Astrocyte of the spinal cord (primary cell): ENCODE measurements around the gene SELENOO.

ENCODE experiments used
- DNase-seq: peaks from one replicate; pipeline ENCODE4 v3.0.0; 2011; ENCODE audit warnings: low read depth, low spot score
- H3K4me3 ChIP-seq: 2 replicates; pipeline ENCODE4 v1.5.1; 2011; ENCODE audit warnings: low read depth, mild to moderate bottlenecking, low read length, moderate library complexity
- in situ Hi-C: cut with HindIII; loops from 2 replicates; pipeline ENCODE4 v1.10.0; 2017; ENCODE audit warnings: low sequenced_read_pairs
- TF ChIP-seq, protein P1 (sequence below): IDR thresholded peaks from 2 replicates; pipeline ENCODE4 v1.5.1; 2012; ENCODE audit warnings: low read depth, mild to moderate bottlenecking, low read length, inconsistent platforms

The SELENOO gene

DNA sequence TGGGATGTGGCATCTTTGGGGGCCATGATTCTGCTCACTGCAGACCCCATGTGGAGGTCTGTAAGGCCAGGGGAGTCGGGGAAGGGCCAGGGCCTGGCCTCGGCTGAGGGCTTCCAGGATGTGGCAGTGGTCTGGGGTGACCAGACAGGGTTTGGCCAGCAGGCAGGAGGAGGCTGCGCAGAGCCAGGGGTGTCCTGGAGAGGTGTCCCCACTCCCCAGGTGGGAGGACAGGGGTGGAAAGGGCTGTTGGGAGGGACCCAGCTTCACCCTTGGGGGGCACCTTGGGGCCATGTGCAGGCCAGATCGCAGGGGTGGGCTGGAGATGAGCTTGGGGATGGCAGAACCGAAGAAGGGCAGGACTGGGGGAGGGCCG is 26.8 kb upstream of the SELENOO start:
- in situ Hi-C loops: no loop called here
- DNase-seq: no peak
- H3K4me3 ChIP-seq: no peak overlapping the region
- TF ChIP-seq, protein P1, sequence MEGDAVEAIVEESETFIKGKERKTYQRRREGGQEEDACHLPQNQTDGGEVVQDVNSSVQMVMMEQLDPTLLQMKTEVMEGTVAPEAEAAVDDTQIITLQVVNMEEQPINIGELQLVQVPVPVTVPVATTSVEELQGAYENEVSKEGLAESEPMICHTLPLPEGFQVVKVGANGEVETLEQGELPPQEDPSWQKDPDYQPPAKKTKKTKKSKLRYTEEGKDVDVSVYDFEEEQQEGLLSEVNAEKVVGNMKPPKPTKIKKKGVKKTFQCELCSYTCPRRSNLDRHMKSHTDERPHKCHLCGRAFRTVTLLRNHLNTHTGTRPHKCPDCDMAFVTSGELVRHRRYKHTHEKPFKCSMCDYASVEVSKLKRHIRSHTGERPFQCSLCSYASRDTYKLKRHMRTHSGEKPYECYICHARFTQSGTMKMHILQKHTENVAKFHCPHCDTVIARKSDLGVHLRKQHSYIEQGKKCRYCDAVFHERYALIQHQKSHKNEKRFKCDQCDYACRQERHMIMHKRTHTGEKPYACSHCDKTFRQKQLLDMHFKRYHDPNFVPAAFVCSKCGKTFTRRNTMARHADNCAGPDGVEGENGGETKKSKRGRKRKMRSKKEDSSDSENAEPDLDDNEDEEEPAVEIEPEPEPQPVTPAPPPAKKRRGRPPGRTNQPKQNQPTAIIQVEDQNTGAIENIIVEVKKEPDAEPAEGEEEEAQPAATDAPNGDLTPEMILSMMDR: no peak

DNA sequence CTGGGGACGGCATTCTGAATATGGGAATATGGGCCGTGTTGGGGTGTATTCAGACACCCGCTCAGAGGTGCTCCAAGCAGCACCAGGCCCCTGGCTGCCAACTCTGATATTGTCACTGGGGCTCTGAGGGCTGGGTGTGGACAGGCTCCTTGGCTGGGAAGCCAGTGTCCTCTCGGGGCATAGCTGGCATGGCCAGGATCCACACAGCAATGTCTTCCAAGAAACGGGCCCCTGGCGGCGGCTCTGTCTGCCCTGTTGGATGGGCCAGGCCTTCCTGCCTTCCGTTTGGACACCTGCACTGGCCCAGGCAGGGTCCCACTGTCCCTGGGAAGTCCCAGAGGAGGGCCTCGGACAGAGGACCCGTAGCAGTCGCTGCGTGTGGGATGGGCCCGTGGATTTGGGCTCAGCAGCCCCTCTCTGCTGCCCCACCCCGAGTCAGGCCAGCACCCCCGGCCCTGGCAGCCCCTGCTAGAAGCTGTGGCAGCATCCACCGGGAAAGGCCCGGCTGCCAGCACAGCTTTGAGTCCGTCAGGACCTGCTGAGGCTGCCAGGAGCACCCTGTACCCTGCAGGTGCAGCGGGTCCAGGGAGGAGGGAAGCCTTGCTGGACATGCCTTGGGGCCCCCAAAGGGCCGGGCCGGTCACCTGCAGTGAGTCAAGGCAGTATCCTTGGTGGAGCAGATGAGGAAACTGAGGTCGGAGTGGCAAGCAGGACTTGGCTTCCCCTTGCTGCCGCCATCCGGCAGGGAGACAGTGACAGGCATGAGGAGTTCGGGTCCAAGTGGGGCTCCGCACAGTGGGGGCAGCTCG is 26.2 kb upstream of the SELENOO start:
- TF ChIP-seq, protein P1: no peak
- in situ Hi-C loops: no loop called here
- no peak overlapping the region for H3K4me3 ChIP-seq
- no peak for DNase-seq

DNA sequence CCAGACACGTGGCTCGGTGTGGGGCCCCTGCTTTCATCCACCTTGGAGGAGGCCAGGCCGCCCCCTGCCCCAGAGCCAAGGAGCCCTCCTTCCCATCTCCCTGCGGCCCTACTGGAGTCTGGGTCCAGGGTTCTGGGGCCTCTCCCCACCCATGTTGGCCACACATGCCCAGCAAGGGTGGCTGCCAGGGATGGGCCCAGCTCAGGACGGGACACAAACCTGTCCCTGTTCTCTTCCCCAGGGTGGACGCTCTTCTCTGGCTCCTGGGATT is 25.7 kb upstream of the SELENOO start:
- TF ChIP-seq, protein P1: no peak
- no peak for DNase-seq
- in situ Hi-C loops: no loop called here
- no peak overlapping the region for H3K4me3 ChIP-seq

DNA sequence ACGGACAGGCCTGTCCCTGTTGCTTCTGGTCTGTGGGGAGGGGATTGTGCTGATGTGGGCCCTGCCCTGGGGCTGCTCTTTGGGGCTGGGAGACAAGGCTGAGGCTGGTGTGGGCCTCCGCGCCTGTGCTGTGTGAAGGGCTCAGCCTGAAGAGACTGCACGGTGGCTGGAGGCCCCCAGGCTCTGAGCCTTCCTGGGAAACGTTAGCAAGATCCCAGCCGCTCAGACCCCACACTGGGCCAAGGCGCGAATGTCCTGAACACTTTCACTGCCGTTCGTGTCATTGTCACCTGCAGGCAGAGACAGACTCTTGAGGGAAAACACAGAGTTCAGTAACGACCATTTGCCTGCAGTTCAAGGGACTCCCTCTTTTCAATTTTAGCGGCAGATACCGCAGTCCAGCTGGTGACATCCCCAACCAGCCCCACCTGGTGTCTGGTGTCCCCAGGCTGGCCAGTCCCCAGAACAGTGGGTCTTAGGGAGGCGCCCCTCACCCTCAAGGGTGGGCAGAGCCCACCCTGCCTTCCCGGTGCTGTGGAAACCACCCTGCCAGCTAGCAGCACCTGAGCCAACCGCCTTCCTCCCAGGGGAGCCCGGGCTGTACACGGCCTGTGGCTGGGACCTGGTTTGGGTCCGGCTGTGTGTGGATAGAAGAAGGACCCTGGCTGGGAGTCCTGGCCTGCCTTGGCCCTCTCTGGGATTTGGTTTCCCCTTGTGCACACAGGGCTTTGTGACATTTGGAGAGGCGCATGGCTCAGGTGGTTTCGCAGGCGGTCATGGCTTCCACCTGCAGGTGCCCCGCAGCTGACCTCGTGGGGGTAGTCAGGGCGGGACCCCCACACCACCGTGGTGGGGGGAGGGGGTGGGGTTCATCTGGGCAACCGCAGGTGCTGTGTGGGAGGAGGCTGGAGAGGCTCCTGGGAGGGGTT is 24.6 kb upstream of the SELENOO start:
- in situ Hi-C loops: no loop called here
- H3K4me3 ChIP-seq: no peak overlapping the region
- DNase-seq: no peak
- TF ChIP-seq, protein P1: no peak

DNA sequence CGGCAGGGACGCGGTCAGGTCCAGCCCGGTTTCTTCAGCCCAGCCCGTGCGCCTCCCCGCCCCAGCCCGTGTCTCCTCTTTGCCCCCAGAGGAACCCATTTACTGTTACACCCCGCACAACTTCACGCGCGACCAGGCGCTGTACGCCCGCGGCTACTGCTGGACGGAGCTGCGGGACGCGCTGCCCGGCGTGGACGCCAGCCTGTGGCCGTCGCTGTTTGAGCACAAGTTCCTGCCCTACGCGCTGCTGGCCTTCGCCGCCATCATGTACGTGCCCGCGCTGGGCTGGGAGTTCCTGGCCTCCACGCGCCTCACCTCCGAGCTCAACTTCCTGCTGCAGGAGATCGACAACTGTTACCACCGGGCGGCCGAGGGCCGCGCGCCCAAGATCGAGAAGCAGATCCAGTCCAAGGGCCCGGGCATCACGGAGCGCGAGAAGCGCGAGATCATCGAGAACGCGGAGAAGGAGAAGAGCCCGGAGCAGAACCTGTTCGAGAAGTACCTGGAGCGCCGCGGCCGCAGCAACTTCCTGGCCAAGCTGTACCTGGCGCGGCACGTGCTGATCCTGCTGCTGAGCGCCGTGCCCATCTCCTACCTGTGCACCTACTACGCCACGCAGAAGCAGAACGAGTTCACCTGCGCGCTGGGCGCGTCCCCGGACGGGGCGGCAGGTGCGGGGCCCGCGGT is 23.8 kb upstream of the SELENOO start:
- no peak overlapping the region for H3K4me3 ChIP-seq
- in situ Hi-C loops: no loop called here
- no peak for DNase-seq
- TF ChIP-seq, protein P1: no peak

DNA sequence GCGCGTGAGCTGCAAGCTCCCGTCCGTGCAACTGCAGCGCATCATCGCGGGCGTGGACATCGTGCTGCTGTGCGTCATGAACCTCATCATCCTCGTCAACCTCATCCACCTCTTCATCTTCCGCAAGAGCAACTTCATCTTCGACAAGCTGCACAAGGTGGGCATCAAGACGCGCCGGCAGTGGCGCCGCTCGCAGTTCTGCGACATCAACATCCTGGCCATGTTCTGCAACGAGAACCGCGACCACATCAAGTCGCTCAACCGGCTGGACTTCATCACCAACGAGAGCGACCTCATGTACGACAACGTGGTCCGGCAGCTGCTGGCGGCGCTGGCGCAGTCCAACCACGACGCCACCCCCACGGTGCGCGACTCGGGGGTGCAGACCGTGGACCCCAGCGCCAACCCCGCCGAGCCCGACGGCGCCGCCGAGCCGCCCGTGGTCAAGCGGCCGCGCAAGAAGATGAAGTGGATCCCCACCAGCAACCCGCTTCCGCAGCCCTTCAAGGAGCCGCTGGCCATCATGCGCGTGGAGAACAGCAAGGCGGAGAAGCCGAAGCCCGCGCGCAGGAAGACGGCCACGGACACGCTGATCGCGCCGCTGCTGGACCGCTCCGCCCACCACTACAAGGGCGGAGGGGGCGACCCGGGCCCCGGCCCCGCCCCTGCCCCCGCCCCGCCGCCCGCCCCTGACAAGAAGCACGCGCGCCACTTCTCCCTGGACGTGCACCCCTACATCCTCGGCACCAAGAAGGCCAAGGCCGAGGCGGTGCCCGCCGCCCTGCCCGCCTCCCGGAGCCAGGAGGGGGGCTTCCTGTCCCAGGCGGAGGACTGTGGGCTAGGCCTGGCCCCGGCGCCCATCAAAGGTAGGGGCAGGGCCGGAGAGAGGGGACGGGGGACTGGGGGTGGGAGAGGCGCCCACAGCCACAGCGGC is 23.0 kb upstream of the SELENOO start:
- no peak for DNase-seq
- in situ Hi-C loops: no loop called here
- TF ChIP-seq, protein P1: no peak
- no peak overlapping the region for H3K4me3 ChIP-seq
